Breast epithelium (tissue), 3 donors: ENCODE measurements around the gene CYP4F2.

Experiments
- POLR2AphosphoS5 ChIP-seq, 3 donors: sonication (generic); formaldehyde crosslinking; IDR thresholded peaks; one replicate each; pipeline ENCODE4 v1.6.1; 2017; ENCODE audit warnings: antibody characterized with exemption in 3 of 3
- TF ChIP-seq, protein P1 (sequence below), 3 donors: fragments of 450-650 bp; IDR thresholded peaks; one replicate each; pipeline ENCODE4 v1.5.1; 2016 to 2017; ENCODE audit warnings: antibody characterized with exemption in 3 of 3, mild to moderate bottlenecking in 3 of 3, moderate library complexity in 3 of 3

DNA sequence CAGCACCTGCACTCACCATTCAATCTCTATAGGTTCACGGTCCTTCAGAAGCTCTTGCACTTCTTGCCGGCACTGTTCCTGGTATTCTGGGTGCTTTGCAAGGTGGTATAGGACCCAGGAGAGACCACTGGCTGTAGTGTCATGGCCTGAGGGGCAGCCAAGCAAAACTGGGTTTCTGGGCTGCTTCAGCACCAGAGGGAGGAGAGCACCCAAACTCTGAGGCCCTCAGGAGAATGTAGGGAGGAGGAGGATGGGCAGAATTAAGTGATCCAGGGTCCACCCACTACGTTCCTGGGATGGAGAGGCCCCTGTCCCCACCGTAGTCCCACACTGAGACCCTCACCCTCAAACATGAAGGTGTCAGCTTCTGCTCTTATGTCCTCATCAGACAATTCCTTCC is 24.1 kb upstream of the CYP4F2 start:
- TF ChIP-seq, protein P1, sequence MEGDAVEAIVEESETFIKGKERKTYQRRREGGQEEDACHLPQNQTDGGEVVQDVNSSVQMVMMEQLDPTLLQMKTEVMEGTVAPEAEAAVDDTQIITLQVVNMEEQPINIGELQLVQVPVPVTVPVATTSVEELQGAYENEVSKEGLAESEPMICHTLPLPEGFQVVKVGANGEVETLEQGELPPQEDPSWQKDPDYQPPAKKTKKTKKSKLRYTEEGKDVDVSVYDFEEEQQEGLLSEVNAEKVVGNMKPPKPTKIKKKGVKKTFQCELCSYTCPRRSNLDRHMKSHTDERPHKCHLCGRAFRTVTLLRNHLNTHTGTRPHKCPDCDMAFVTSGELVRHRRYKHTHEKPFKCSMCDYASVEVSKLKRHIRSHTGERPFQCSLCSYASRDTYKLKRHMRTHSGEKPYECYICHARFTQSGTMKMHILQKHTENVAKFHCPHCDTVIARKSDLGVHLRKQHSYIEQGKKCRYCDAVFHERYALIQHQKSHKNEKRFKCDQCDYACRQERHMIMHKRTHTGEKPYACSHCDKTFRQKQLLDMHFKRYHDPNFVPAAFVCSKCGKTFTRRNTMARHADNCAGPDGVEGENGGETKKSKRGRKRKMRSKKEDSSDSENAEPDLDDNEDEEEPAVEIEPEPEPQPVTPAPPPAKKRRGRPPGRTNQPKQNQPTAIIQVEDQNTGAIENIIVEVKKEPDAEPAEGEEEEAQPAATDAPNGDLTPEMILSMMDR (IDR thresholded peaks at IDR 0.05), result no peak
- no peak for TF ChIP-seq POLR2AphosphoS5 (IDR thresholded peaks at IDR 0.05)
